K562 (cell line): ENCODE results near the gene ABCA7. TPM values are rescaled to one million over a fixed set of nuclear protein-coding genes. Genes with fewer than 3 reads are reported as not detected.

Source experiments
- BACH1 ChIP-seq: fragments of 200-800 bp; sonication (Bioruptor generic); IDR thresholded peaks from 2 replicates; pipeline ENCODE4 v1.6.1; 2016; ENCODE audit warnings: missing genetic modification characterization, missing compliant biosample characterization
- COPS2 ChIP-seq: fragments of 450-650 bp; conservative IDR thresholded peaks from 2 replicates; pipeline ENCODE4 v1.6.1; 2016; ENCODE audit warnings: mild to moderate bottlenecking, moderate library complexity
- CREB3L1 ChIP-seq: fragments of 450-650 bp; IDR thresholded peaks from 2 replicates; pipeline ENCODE4 v1.6.1; 2014; ENCODE audit warnings: low read depth, mild to moderate bottlenecking, moderate library complexity, borderline replicate concordance
- CUX1 ChIP-seq: fragments of 200-800 bp; sonication (Bioruptor generic); IDR thresholded peaks from 2 replicates; pipeline ENCODE4 v1.6.1; 2016; ENCODE audit warnings: missing genetic modification characterization, missing compliant biosample characterization
- HMGXB4 ChIP-seq: sonication (generic); formaldehyde crosslinking; IDR thresholded peaks from 2 replicates; pipeline ENCODE4 v1.8.1; 2023; ENCODE audit warnings: mild to moderate bottlenecking, missing genetic modification reagents
- NRF1 ChIP-seq, 2 experiments: fragments of 450-650 bp; IDR thresholded peaks in 1 of 2; conservative IDR thresholded peaks in 1 of 2; 2 replicates each; pipeline ENCODE4 v1.6.1; 2014; ENCODE audit warnings: mild to moderate bottlenecking in 2 of 2
- SIRT6 ChIP-seq: IDR thresholded peaks from one replicate; pipeline ENCODE4 v1.6.1; 2012; ENCODE audit warnings: low read depth, mild to moderate bottlenecking, control low read depth, inconsistent platforms, low read length, moderate library complexity
- SMC3 ChIP-seq: conservative IDR thresholded peaks from 2 replicates; pipeline ENCODE4 v1.6.1; 2011; ENCODE audit warnings: low read depth, low read length, improper control_type of control experiment; ENCODE audit not compliant: insufficient read depth
- SNRNP70 ChIP-seq: fragments of 200-400 bp; formaldehyde crosslinking; optimal IDR thresholded peaks from 2 replicates; pipeline ENCODE3; 2017; ENCODE audit warnings: low read depth, low read length
- YY1 ChIP-seq, 3 experiments: IDR thresholded peaks; 2 replicates each; pipeline ENCODE4 v1.6.1; 2011; ENCODE audit warnings: low read length in 2 of 3, mild to moderate bottlenecking in 2 of 3, moderate library complexity in 2 of 3, borderline replicate concordance in 1 of 3, control low read depth in 1 of 3, low read depth in 1 of 3; ENCODE audit not compliant: insufficient read depth in 3 of 3, insufficient replicate concordance in 2 of 3, control insufficient read depth in 1 of 3, insufficient read length in 1 of 3; ENCODE audit errors: extremely low read depth in 1 of 3
- ZNF197 ChIP-seq: fragments of 200-800 bp; sonication (Bioruptor generic); IDR thresholded peaks from 2 replicates; pipeline ENCODE4 v1.6.1; 2016; ENCODE audit warnings: low read depth, missing genetic modification characterization, missing compliant biosample characterization
- polyA plus RNA-seq, 8 experiments: library from polyadenylated mRNA; depleted of rRNA in 4 of 8; stranded (reverse) in 5 of 8; unstranded in 3 of 8; fragments of >200 nt; fragmentation: Nextera tagmentation in 2 of 8; fragmentation: Illumina TruSeq in 1 of 8; extraction: Ambion mirVana in 2 of 8; extraction: Trizol in 1 of 8; gene quantifications; 2 replicates each; pipeline versions ENCODE4 v1.2.1 to v1.2.3, GENCODE V29; 2011 to 2014; ENCODE audit warnings: inconsistent platforms in 1 of 8, missing spikeins in 1 of 8
- total RNA-seq, 7 experiments: library from RNA; depleted of rRNA in 6 of 7; stranded (reverse); fragments of >200 nt in 6 of 7; fragmentation: Illumina TruSeq in 2 of 7; extraction: Trizol in 2 of 7; gene quantifications; 2 replicates each; pipeline versions ENCODE4 v1.2.1 to v1.2.3, GENCODE V29; 2011 to 2021; ENCODE audit warnings: low replicate concordance in 1 of 7
- TF ChIP-seq, protein P1 (sequence below), 2 experiments: fragments of 450-650 bp in 1 of 2; sonication (generic) in 1 of 2; formaldehyde crosslinking in 1 of 2; IDR thresholded peaks in 1 of 2; conservative IDR thresholded peaks in 1 of 2; 2 replicates each; pipeline versions ENCODE4 v1.6.1 to v1.8.1; 2016 to 2023; ENCODE audit warnings: mild to moderate bottlenecking in 2 of 2, moderate library complexity in 2 of 2, inconsistent platforms in 1 of 2, missing genetic modification reagents in 1 of 2
- TF ChIP-seq, protein P2 (sequence below): fragments of 250-450 bp; sonication (Bioruptor Pico); IDR thresholded peaks from 2 replicates; pipeline ENCODE4 v1.8.0; 2021; ENCODE audit warnings: moderate library complexity, mild to moderate bottlenecking, inconsistent platforms

ABCA7 gene
- total and polyA plus RNA-seq, 9 of the 15 experiments (the other 6 are each of a cell fraction or from before 2014, with no cell fraction given) = 2.3 to 96.1 (median 31.2) TPM

GRCh38 chr19:1112268-1113029, 72.5 kb downstream of the ABCA7 start (continued):
- TF ChIP-seq, protein P1, sequence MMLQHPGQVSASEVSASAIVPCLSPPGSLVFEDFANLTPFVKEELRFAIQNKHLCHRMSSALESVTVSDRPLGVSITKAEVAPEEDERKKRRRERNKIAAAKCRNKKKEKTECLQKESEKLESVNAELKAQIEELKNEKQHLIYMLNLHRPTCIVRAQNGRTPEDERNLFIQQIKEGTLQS (IDR thresholded peaks at IDR 0.05) = no peak
- TF ChIP-seq, protein P1 (CRISPR knock-in tag; conservative IDR thresholded peaks at IDR 0.05) = no peak
- TF ChIP-seq, protein P2, sequence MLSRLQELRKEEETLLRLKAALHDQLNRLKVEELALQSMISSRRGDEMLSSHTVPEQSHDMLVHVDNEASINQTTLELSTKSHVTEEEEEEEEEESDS (CRISPR knock-in tag) = no peak
- TF ChIP-seq YY1 (IDR thresholded peaks at IDR 0.05; ENCODE audit: borderline replicate concordance in 1 of 3, control insufficient read depth in 1 of 3, extremely low read depth in 1 of 3, insufficient read depth in 3 of 3, insufficient read length in 1 of 3, insufficient replicate concordance in 2 of 3, low read depth in 1 of 3, low read length in 2 of 3) (no peak), ZNF197 (CRISPR knock-in tag) (no peak), NRF1 (conservative IDR thresholded peaks at IDR 0.05 in 1 of 2, IDR thresholded peaks at IDR 0.05 in 1 of 2) (peak in 1 of 2 experiments; percentile 42; a peak in 2 of 4 replicates), SIRT6 (no peak), HMGXB4 (CRISPR knock-in tag) (no peak), SNRNP70 (no peak), SMC3 (no peak), COPS2 (no peak), BACH1 (tag) (no peak), CUX1 (CRISPR knock-in tag) (no peak), CREB3L1 (0 out of 2 replicates have a peak, but pooled peaks have one; percentile 33)
